ENCODE measurements around the gene PPRC1.

GRCh38 chr10:102131286-102132170 is 1.3 kb upstream of the PPRC1 start:
- TF ChIP-seq ZNF274 (IDR thresholded peaks at IDR 0.05; ENCODE audit: low read depth, low read length): no peak
- no peak for TF ChIP-seq SUZ12 (IDR thresholded peaks at IDR 0.05; ENCODE audit: extremely low read depth, insufficient read depth, insufficient read length)
- TF ChIP-seq YY1 (IDR thresholded peaks at IDR 0.05; ENCODE audit: insufficient read depth, insufficient read length): no peak
